Cardiac muscle cell (in vitro differentiated cells and primary cell): ENCODE measurements around the gene FADS3. TPM values are rescaled to one million over a fixed set of nuclear protein-coding genes. Genes with fewer than 3 reads are reported as not detected.

Source experiments
- DNase-seq, 2 donors: peaks; one replicate each; pipeline versions ENCODE4 v3.0.0 to v3.0.0-alpha.2; 2010 to 2017; ENCODE audit warnings: low read depth in 1 of 2, low spot score in 1 of 2
- H3K27ac ChIP-seq: fragments of 200-600 bp; sonication (generic); 2 replicates; pipeline ENCODE4 v1.5.1; 2016
- H3K27me3 ChIP-seq: fragments of 200-600 bp; sonication (generic); 2 replicates; pipeline ENCODE4 v1.6.0; 2016; ENCODE audit warnings: control low read depth
- H3K36me3 ChIP-seq: fragments of 200-600 bp; sonication (generic); 2 replicates; pipeline ENCODE4 v1.5.1; 2016; ENCODE audit warnings: control low read depth
- H3K4me1 ChIP-seq: fragments of 200-600 bp; sonication (generic); 2 replicates; pipeline ENCODE4 v1.8.1; 2017; ENCODE audit warnings: low read depth, mild to moderate bottlenecking, mixed run types
- H3K4me3 ChIP-seq: fragments of 200-600 bp; sonication (generic); 2 replicates; pipeline ENCODE4 v1.5.1; 2016; ENCODE audit warnings: mild to moderate bottlenecking
- H3K9me3 ChIP-seq: fragments of 200-600 bp; sonication (generic); 2 replicates; pipeline ENCODE4 v1.5.1; 2017; ENCODE audit warnings: low read depth, mild to moderate bottlenecking, control low read depth
- polyA plus RNA-seq: library from polyadenylated mRNA; unstranded; fragments of >200 nt; fragmentation: Nextera tagmentation; extraction: Ambion mirVana; gene quantifications from 2 replicates; pipeline ENCODE4 v1.2.1, GENCODE V29; 2016
- total RNA-seq: library from RNA; depleted of rRNA; stranded (reverse); fragments of >200 nt; gene quantifications from 2 replicates; pipeline ENCODE4 v1.2.3, GENCODE V29; 2016
- TF ChIP-seq, protein P1 (sequence below): IDR thresholded peaks from 2 replicates; pipeline ENCODE4 v1.5.1; 2012; ENCODE audit warnings: low read depth, mild to moderate bottlenecking, low read length

The FADS3 gene
- total and polyA plus RNA-seq, 2 experiments from 2014 or later: 42.9 to 48.0 TPM

DNA sequence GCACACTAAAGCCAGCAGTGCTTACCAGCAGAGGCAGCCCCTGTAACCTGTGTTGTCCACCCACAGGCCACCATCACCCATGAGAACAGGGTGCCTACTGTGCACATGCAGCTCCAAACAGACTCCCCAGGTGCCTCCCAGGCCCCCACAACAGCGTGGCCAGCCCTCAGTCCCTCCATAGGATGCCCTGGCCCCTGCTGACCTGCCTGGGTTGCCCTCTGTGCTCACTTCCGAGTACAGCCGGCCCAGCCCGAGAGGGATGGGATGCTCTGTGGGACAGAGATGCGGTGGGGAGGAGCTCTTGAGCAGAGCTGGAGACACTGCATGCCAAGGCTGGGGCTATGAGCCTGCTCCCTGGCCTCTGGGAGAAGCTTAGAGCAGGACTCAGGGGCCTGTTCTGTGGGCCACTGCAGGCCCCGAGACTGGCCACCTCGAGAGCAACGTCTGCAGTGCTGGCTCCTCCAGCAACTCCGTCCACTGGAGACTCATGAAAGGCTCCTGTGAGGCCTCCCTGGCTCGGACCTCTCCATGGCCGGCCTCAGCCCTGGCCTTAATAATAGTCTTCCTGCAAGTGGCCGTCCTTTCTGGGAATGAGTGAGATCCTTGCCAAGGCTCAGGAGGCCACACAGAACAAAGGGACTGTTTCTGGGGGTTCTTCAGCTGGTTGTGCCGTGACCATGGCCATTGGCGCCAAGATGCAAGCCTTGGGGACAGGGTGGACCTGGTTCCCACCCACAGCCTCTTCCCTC lies 36.2 kb downstream of the FADS3 start:
- Histone ChIP-seq H3K9me3 (no peaks in the 10 kb centered on the region), H3K27me3 (no peaks in the 10 kb centered on the region), H3K27ac (no peak overlapping the region), H3K4me1 (no peaks in the 10 kb centered on the region), H3K4me3 (no peak overlapping the region), H3K36me3 (peaks cover 40% of the 10 kb centered on the region)
- DNase-seq: no peak
- TF ChIP-seq, protein P1, sequence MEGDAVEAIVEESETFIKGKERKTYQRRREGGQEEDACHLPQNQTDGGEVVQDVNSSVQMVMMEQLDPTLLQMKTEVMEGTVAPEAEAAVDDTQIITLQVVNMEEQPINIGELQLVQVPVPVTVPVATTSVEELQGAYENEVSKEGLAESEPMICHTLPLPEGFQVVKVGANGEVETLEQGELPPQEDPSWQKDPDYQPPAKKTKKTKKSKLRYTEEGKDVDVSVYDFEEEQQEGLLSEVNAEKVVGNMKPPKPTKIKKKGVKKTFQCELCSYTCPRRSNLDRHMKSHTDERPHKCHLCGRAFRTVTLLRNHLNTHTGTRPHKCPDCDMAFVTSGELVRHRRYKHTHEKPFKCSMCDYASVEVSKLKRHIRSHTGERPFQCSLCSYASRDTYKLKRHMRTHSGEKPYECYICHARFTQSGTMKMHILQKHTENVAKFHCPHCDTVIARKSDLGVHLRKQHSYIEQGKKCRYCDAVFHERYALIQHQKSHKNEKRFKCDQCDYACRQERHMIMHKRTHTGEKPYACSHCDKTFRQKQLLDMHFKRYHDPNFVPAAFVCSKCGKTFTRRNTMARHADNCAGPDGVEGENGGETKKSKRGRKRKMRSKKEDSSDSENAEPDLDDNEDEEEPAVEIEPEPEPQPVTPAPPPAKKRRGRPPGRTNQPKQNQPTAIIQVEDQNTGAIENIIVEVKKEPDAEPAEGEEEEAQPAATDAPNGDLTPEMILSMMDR: no peak

DNA sequence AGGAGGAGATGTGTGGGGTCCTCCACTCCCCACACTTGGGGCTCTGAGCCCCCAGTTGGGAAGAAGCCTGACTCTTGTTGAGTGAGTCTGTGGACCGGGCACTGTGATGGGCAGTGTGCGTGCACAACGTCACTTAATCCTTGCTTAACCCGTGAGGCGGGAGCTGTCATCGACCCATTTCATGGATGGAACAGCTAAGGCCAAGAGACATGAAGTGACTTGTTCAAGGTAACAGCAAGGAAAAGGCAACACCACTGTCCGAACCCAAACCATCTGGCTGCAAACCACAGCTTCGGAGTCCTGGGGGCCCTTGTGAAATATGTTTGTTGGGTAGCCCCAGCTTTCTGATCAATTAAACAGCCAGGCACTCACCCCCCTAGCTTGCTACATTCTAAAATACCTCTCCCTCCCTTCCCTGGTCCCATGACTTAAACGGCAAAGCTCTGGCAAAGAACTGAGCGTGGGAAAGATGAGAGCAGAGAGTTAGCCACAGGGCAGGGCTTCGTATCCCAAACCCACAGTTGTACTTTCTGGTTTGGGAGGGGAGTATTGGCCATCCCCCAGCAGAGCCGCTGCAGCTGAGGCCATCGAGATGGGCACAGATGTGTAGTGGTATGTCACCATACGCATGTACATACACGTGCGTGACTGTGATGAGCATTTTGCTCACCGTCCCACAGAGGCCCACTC lies 37.0 kb downstream of the FADS3 start:
- no peak for DNase-seq
- TF ChIP-seq, protein P1: no peak
- Histone ChIP-seq H3K36me3 (peaks cover 42% of the 10 kb centered on the region), H3K27ac (no peak overlapping the region), H3K9me3 (no peaks in the 10 kb centered on the region), H3K4me3 (no peak overlapping the region), H3K27me3 (no peaks in the 10 kb centered on the region), H3K4me1 (no peaks in the 10 kb centered on the region)

DNA sequence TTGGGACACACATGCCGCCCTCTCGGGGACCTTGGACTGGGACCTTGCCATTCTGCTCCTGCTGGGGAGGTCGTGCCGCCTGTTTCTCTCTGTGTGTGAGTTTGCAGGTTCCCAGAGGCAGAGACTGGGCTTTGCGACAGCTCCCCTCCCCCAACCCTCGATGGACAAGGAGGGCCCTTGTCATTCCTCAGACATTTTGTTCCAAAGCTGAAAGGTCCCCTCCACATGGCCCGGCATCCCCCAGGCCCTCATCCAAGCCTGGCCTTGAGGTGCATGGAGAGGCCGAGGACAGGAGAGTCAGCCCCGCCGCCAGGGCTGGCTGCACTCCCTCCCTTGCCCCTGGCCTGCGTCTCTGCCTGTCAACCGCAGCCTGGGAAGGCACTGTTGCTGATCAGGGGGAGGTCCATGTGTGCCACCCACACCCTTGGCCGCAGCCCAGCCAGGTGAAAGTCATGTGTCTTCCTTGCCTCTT lies 37.6 kb downstream of the FADS3 start:
- peaks cover 44% of the 10 kb centered on the region for H3K36me3 ChIP-seq

DNA sequence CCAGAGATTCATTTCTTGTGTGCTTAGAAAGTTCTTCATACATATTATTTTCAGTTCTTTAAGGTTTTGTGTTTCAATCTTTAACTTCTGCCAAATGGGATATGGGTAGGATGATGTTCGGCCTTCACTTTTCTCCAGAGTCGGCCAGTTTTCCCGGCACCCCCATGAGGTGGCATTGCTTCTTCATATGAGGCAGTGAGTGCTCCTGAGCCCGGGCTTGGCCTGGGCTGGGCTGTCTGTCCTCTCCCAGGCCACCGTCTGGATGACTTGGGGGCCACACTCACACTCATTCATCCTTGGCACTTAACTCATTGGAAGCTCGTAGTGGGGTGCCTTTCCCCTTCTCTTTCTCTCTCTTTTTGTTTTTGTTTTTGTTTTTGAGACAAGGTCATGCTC lies 39.4 kb downstream of the FADS3 start:
- peaks cover 49% of the 10 kb centered on the region for H3K36me3 ChIP-seq
- H3K9me3 ChIP-seq: no peaks in the 10 kb centered on the region
- H3K4me3 ChIP-seq: no peak overlapping the region
- TF ChIP-seq, protein P1: no peak
- no peaks in the 10 kb centered on the region for H3K4me1 ChIP-seq
- peak overlapping the region; percentile 48 for H3K27ac ChIP-seq
- H3K27me3 ChIP-seq: no peaks in the 10 kb centered on the region
- DNase-seq: no peak

More for the DNA sequence above, 37.6 kb downstream of the FADS3 start:
- no peaks in the 10 kb centered on the region for H3K4me1 ChIP-seq
- no peaks in the 10 kb centered on the region for H3K27me3 ChIP-seq
- no peak for DNase-seq
- H3K27ac ChIP-seq: peak overlapping the region; percentile 66
- TF ChIP-seq, protein P1: no peak
- no peak overlapping the region for H3K4me3 ChIP-seq
- H3K9me3 ChIP-seq: no peaks in the 10 kb centered on the region

DNA sequence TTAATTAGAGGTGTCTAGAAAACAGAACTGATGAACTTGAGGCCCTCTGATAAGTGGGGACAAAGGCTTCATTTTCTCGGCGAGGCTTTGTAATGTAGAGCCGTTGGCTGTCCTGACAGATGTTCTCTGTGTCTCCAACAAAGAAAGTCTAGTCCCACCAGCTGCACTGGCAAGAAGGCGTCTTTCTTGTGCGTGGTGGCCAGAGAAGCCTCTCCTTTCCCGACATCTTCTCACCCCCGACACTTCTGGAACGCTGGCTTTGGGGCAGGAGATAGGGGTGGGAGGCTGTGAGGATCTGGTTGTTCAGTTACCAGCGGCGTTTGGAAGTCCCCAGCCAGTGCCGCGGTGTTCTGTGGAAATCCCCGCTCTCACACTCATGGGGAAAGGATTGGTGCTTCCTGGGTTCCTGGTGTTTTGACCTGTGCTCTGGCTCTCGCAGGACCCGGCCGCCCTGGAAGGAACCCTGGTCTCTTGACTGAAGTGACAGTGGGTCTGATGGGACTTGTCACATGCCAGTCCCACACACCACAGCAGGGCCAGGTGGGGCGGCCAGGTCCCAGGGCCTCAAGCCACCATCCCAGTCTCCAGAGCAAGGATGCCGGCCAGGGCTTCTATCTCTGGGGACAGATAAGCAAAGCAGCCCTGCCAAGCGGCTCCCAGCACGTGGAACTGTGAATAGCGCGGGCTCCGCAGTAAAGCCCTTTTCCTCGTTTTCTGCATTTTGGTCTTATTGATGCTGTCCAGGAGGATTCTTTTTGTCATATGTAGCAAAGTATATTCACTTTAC lies 40.0 kb downstream of the FADS3 start:
- Histone ChIP-seq H3K36me3 (peaks cover 49% of the 10 kb centered on the region), H3K9me3 (no peaks in the 10 kb centered on the region), H3K27ac (peak overlapping the region; percentile 48), H3K27me3 (no peaks in the 10 kb centered on the region), H3K4me1 (no peaks in the 10 kb centered on the region), H3K4me3 (no peak overlapping the region)
- TF ChIP-seq, protein P1: no peak
- DNase-seq: peak in 1 of 2 donors; percentile 18
